ENCODE results near the gene GSDME. TPM values are rescaled to one million over a fixed set of nuclear protein-coding genes. Genes with fewer than 3 reads are reported as not detected.
A peak's percentile ranks its signal among the peaks of the same experiment; 100 is the strongest.

Gene GSDME
- total and polyA plus RNA-seq, 4 donors: 12.0 to 53.6 (median 34.2) TPM

DNA sequence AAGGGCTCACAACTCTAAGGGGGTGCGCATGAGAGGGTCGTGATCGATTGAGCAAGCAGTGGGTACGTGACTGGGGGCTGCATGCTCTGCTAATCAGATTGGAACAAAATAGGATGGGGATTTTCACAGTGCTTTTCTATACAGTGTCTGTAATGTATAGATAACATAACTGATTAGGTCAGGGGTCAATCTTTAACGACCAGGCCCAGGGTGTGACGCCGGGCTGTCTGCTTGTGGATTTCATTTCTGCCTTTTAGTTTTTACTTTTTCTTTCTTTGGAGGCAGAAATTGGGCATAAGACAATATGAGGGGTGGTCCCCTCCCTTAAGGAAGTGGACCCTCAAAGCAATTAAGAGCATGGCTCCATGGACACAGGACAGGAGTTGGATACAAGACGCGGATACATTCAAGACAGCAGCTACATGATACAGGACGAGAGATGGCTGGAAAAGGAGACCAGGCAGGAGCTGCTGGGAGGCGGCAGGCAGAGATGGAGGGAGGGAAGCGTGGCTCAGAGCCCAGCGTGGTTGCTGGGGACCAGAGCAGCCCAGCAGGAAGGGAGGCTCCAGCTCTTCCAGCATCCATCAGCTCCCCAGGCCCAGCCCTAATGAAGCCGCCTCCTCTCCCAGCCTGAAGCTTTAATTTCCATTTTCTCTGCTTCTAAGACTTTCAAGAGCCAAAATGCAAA lies 31.6 kb downstream of the GSDME start:
- WGBS (ENCODE audit: insufficient coverage): 63% methylated on average over 5 of the region's 14 CpGs
- H3K4me3 ChIP-seq (ENCODE audit: low read depth, low read length): no peak overlapping the region
- no peaks in the 10 kb centered on the region for H3K36me3 ChIP-seq (ENCODE audit: control insufficient read depth, insufficient read depth, low read length)
- H3K27me3 ChIP-seq (ENCODE audit: control insufficient read depth, insufficient read depth, low read length): no peaks in the 10 kb centered on the region
- DNase-seq (ENCODE audit: low read depth in 4 of 6, low spot score in 6 of 6): peak in 2 of 6 donors; percentile 27 to 50
- no peak overlapping the region for H3K27ac ChIP-seq (ENCODE audit: low read depth, low read length)
- peaks cover 41% of the 10 kb centered on the region for H3K4me1 ChIP-seq (ENCODE audit: control insufficient read depth, insufficient read depth, low read length)
- no peaks in the 10 kb centered on the region for H3K9me3 ChIP-seq (ENCODE audit: control insufficient read depth, insufficient read depth, low read length)

DNA sequence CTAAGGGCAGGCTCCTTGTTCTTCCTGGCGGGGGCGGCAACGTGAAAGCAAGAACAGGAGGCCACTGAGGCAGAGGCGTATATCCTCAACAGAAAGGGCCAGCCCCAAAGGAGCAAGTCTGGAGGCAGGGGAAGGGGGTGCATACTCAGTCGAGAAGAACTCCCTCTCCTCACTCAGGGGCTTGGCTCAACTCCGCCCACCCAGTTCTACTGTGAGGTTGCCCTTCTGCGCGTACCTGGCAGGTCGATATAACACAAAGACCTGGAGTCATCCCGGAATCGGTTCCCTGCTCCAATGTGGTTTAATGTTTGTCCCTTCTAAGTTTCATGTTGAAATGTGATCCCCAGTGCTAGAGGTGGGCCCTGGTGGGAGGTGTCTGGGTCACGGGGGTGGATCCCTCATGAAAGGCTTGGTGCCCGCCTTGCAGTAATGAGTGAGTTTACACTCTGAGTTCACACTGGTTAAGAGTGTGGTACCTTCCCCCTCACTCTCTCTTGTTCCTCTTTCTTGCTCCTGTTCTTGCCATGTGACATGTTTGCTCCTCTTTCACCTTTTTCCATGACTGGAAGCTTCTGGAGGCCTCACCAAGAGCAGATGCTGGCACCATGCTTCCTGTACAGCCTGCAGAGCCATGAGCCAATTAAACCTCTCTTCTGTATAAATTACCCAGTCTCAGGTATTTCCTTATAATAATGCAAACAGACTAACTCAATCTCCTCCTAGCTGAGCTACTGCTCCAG lies 32.6 kb downstream of the GSDME start:
- H3K9me3 ChIP-seq (ENCODE audit: control insufficient read depth, insufficient read depth, low read length): no peaks in the 10 kb centered on the region
- H3K4me1 ChIP-seq (ENCODE audit: control insufficient read depth, insufficient read depth, low read length): peaks cover 41% of the 10 kb centered on the region
- no peak overlapping the region for H3K27ac ChIP-seq (ENCODE audit: low read depth, low read length)
- no peak overlapping the region for H3K4me3 ChIP-seq (ENCODE audit: low read depth, low read length)
- DNase-seq (ENCODE audit: low read depth in 4 of 6, low spot score in 6 of 6): no peak
- H3K27me3 ChIP-seq (ENCODE audit: control insufficient read depth, insufficient read depth, low read length): no peaks in the 10 kb centered on the region
- WGBS (ENCODE audit: insufficient coverage): 99% methylated on average over 8 of the region's 13 CpGs
- H3K36me3 ChIP-seq (ENCODE audit: control insufficient read depth, insufficient read depth, low read length): no peaks in the 10 kb centered on the region

DNA sequence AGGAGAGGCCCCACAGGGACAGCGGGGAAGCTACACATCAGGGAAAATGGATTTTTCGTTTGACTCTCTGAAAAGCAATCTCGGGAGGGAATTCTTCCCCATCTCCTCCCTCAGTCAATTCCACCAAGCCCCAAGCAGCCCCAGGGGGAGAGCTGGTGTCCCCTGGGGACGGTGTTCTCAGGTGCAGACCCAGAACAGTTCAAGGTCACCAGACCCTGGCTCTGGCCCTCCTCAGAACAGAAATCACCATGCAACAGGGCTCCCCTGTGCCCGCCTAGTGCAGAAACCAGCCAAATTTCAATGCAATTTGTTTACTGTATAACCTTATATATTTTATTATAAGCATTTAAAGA lies 34.1 kb downstream of the GSDME start:
- Histone ChIP-seq H3K27me3 (ENCODE audit: control insufficient read depth, insufficient read depth, low read length) (no peaks in the 10 kb centered on the region), H3K27ac (ENCODE audit: low read depth, low read length) (no peak overlapping the region), H3K4me1 (ENCODE audit: control insufficient read depth, insufficient read depth, low read length) (peaks cover 29% of the 10 kb centered on the region), H3K4me3 (ENCODE audit: low read depth, low read length) (no peak overlapping the region), H3K9me3 (ENCODE audit: control insufficient read depth, insufficient read depth, low read length) (no peaks in the 10 kb centered on the region), H3K36me3 (ENCODE audit: control insufficient read depth, insufficient read depth, low read length) (peaks cover 9% of the 10 kb centered on the region)
- 36% methylated on average over 3 of the region's 5 CpGs for WGBS (ENCODE audit: insufficient coverage)
- DNase-seq (ENCODE audit: low read depth in 4 of 6, low spot score in 6 of 6): no peak

DNA sequence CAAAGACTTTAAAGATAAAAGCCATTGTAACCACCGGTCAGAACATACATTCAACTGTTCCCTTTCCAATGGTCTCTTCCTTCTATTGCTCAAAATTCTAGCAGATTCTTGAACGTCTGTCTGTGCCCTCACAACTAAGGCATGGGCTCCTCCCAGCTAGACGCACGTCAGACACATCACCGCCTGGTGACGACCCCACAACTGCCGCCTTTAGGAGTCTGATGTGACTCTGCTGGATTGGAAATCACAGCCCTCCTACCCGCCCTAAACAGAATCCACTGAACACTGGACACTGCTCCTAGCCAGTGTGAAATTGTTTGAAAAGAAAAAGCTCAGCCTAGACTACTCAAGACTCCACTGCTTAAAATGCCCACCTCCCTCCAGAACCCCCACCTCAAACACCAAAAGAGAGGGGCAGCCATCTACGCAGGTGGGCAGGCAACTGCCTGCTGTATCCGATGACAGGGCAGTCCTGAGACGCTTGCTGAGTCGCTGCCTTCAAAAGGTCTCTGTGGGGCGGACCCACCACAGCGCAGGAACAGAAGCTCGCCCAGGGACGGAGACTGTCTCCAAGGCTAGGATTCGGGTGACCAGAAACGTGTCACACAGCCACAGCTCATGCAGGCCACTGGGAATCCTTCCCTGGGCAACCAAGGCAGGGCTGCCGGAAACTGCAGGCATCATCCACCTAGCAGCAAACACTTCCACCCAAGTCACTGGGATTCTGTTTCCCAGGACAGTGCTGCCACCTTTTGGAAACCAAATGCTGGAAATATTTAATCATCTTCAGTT lies 34.7 kb downstream of the GSDME start:
- no peak overlapping the region for H3K27ac ChIP-seq (ENCODE audit: low read depth, low read length)
- 51% methylated on average over 15 of the region's 19 CpGs for WGBS (ENCODE audit: insufficient coverage)
- peak in 3 of 6 donors; percentile 36 to 87 (median 79) for DNase-seq (ENCODE audit: low read depth in 4 of 6, low spot score in 6 of 6)
- peaks cover 27% of the 10 kb centered on the region for H3K4me1 ChIP-seq (ENCODE audit: control insufficient read depth, insufficient read depth, low read length)
- peaks cover 9% of the 10 kb centered on the region for H3K36me3 ChIP-seq (ENCODE audit: control insufficient read depth, insufficient read depth, low read length)
- no peaks in the 10 kb centered on the region for H3K9me3 ChIP-seq (ENCODE audit: control insufficient read depth, insufficient read depth, low read length)
- H3K4me3 ChIP-seq (ENCODE audit: low read depth, low read length): no peak overlapping the region
- no peaks in the 10 kb centered on the region for H3K27me3 ChIP-seq (ENCODE audit: control insufficient read depth, insufficient read depth, low read length)

DNA sequence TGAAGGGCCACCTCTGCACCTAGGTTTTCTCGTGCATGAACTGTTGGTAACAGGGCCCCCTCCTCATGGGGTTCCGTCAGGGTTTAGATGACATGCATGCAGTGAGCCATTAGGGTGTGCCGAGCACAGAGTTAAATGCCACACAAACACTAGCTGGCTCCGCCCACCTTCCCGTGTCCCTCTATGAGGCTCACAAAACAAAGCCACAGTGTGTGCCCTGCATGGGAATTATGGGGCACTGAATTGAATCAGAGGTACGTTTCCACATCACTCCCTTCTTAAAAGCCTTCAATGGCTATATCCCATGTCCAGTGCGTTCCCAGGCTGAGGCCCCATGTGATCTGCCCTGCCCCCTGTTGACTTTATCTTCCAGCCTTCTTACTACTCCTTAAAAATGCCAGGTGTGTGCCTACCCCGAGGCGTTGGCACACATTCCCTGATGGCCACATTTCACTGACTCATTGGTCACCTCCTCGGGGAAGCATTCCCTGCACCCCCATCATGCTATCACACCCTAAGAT lies 35.7 kb downstream of the GSDME start:
- no peaks in the 10 kb centered on the region for H3K27me3 ChIP-seq (ENCODE audit: control insufficient read depth, insufficient read depth, low read length)
- no peaks in the 10 kb centered on the region for H3K9me3 ChIP-seq (ENCODE audit: control insufficient read depth, insufficient read depth, low read length)
- peaks cover 16% of the 10 kb centered on the region for H3K36me3 ChIP-seq (ENCODE audit: control insufficient read depth, insufficient read depth, low read length)
- H3K4me1 ChIP-seq (ENCODE audit: control insufficient read depth, insufficient read depth, low read length): peaks cover 26% of the 10 kb centered on the region
- 56% methylated on average over 8 of the region's 10 CpGs for WGBS (ENCODE audit: insufficient coverage)
- DNase-seq (ENCODE audit: low read depth in 4 of 6, low spot score in 6 of 6): no peak
- no peak overlapping the region for H3K27ac ChIP-seq (ENCODE audit: low read depth, low read length)
- H3K4me3 ChIP-seq (ENCODE audit: low read depth, low read length): no peak overlapping the region

DNA sequence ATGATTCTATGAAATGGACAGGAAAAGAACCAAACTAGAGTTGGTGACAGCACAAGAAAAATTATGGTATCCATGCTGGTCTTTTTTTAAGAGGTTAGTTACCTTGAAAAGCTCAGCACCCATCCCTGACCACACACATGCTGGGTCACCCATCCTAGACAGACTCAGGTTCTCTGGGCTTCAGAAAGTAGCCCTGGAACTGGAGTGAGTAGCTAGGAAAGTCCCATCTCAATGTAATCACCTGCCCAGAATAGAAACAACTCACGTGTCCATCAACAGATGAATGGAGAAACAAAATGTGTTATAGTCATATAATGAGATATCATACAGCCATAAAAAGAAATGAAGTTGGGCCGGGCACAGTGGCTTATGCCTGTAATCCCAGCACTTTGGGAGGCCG lies 37.0 kb downstream of the GSDME start:
- H3K4me1 ChIP-seq (ENCODE audit: control insufficient read depth, insufficient read depth, low read length): peaks cover 20% of the 10 kb centered on the region
- WGBS (ENCODE audit: insufficient coverage): 88% methylated on average over 1 of the region's 3 CpGs
- DNase-seq (ENCODE audit: low read depth in 4 of 6, low spot score in 6 of 6): no peak
- H3K4me3 ChIP-seq (ENCODE audit: low read depth, low read length): no peak overlapping the region
- peaks cover 16% of the 10 kb centered on the region for H3K36me3 ChIP-seq (ENCODE audit: control insufficient read depth, insufficient read depth, low read length)
- no peaks in the 10 kb centered on the region for H3K9me3 ChIP-seq (ENCODE audit: control insufficient read depth, insufficient read depth, low read length)
- H3K27ac ChIP-seq (ENCODE audit: low read depth, low read length): no peak overlapping the region
- H3K27me3 ChIP-seq (ENCODE audit: control insufficient read depth, insufficient read depth, low read length): no peaks in the 10 kb centered on the region

GRCh38 chr7:24718977-24719491 lies 38.2 kb downstream of the GSDME start:
- H3K27me3 ChIP-seq (ENCODE audit: control insufficient read depth, insufficient read depth, low read length): no peaks in the 10 kb centered on the region
- WGBS (ENCODE audit: insufficient coverage): 85% methylated on average over 8 of the region's 13 CpGs
- H3K27ac ChIP-seq (ENCODE audit: low read depth, low read length): no peak overlapping the region
- no peaks in the 10 kb centered on the region for H3K9me3 ChIP-seq (ENCODE audit: control insufficient read depth, insufficient read depth, low read length)
- H3K4me1 ChIP-seq (ENCODE audit: control insufficient read depth, insufficient read depth, low read length): peaks cover 26% of the 10 kb centered on the region
- no peak overlapping the region for H3K4me3 ChIP-seq (ENCODE audit: low read depth, low read length)
- DNase-seq (ENCODE audit: low read depth in 4 of 6, low spot score in 6 of 6): no peak
- H3K36me3 ChIP-seq (ENCODE audit: control insufficient read depth, insufficient read depth, low read length): peaks cover 19% of the 10 kb centered on the region

DNA sequence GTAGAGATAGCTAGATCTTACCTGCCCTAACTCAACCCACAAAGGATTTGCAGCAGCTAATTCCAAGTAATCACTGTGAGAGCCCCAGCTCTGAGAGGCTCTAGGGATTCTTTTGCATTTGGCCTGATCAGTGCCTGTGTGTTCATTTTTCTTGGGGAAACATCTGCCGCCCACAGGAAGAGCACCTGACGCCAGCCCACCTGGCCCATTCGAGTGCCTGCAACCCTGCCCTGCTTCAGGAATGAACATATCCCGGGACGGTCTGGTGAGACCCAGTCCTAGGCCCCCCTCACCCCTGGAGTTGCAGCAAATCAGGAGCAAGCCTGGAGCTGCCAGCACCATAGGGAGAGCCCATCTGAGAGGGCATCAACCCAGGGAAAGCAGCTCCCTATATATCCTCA lies 38.8 kb downstream of the GSDME start:
- Histone ChIP-seq H3K27me3 (ENCODE audit: control insufficient read depth, insufficient read depth, low read length) (no peaks in the 10 kb centered on the region), H3K4me1 (ENCODE audit: control insufficient read depth, insufficient read depth, low read length) (peaks cover 26% of the 10 kb centered on the region), H3K27ac (ENCODE audit: low read depth, low read length) (no peak overlapping the region), H3K36me3 (ENCODE audit: control insufficient read depth, insufficient read depth, low read length) (peaks cover 22% of the 10 kb centered on the region), H3K4me3 (ENCODE audit: low read depth, low read length) (no peak overlapping the region), H3K9me3 (ENCODE audit: control insufficient read depth, insufficient read depth, low read length) (no peaks in the 10 kb centered on the region)
- WGBS (ENCODE audit: insufficient coverage): 95% methylated on average over 5 of the region's 5 CpGs
- no peak for DNase-seq (ENCODE audit: low read depth in 4 of 6, low spot score in 6 of 6)

GRCh38 chr7:24717694-24718320 lies 39.5 kb downstream of the GSDME start:
- H3K4me3 ChIP-seq (ENCODE audit: low read depth, low read length): no peak overlapping the region
- DNase-seq (ENCODE audit: low read depth in 4 of 6, low spot score in 6 of 6): no peak
- peaks cover 24% of the 10 kb centered on the region for H3K36me3 ChIP-seq (ENCODE audit: control insufficient read depth, insufficient read depth, low read length)
- no peaks in the 10 kb centered on the region for H3K27me3 ChIP-seq (ENCODE audit: control insufficient read depth, insufficient read depth, low read length)
- no peak overlapping the region for H3K27ac ChIP-seq (ENCODE audit: low read depth, low read length)
- no peaks in the 10 kb centered on the region for H3K9me3 ChIP-seq (ENCODE audit: control insufficient read depth, insufficient read depth, low read length)
- WGBS (ENCODE audit: insufficient coverage): 85% methylated on average over 5 of the region's 7 CpGs
- H3K4me1 ChIP-seq (ENCODE audit: control insufficient read depth, insufficient read depth, low read length): peaks cover 21% of the 10 kb centered on the region

Data from spinal cord (tissue), 10 donors.